AG09309 (cell line): ENCODE measurements around the gene RCAN3.
"Not testable (repeated sequence)": the region's sequence is repeated elsewhere in the genome, so short reads cannot be mapped to it uniquely, and the experiment has no call there.

Source experiments
- DNase-seq: peaks from one replicate; pipeline ENCODE4 v3.0.0-alpha.2; 2010; ENCODE audit warnings: low read depth
- H3K4me3 ChIP-seq: 2 replicates; pipeline ENCODE4 v1.5.1; 2011; ENCODE audit warnings: mild to moderate bottlenecking, low read depth, low read length, moderate library complexity; ENCODE audit not compliant: control insufficient read depth
- CTCF ChIP-seq: IDR thresholded peaks from 2 replicates; pipeline ENCODE4 v1.5.1; 2011; ENCODE audit warnings: mild to moderate bottlenecking, low read depth, low read length, inconsistent platforms; ENCODE audit not compliant: insufficient read depth, control insufficient read depth; ENCODE audit errors: missing control alignments

RCAN3 gene

GRCh38 chr1:24483441-24483840 is 19.2 kb upstream of the RCAN3 start:
- TF ChIP-seq CTCF, result no peak
- no peak overlapping the region for H3K4me3 ChIP-seq
- no peak for DNase-seq

- no peak for TF ChIP-seq CTCF
- H3K4me3 ChIP-seq, result no peak overlapping the region
- no peak for DNase-seq
Measured at GRCh38 chr1:24484199-24484598, 18.4 kb upstream of the RCAN3 start.

GRCh38 chr1:24486331-24487065 is 16.1 kb upstream of the RCAN3 start:
- no peak for TF ChIP-seq CTCF
- H3K4me3 ChIP-seq, result no peak overlapping the region
- no peak for DNase-seq

- no peak for TF ChIP-seq CTCF
- no peak for DNase-seq
- H3K4me3 ChIP-seq, result no peak overlapping the region
Measured at GRCh38 chr1:24487455-24487854, 15.2 kb upstream of the RCAN3 start.

GRCh38 chr1:24488159-24488558 is 14.5 kb upstream of the RCAN3 start:
- not testable (repeated sequence) for DNase-seq, H3K4me3 ChIP-seq

- H3K4me3 ChIP-seq, result no peak overlapping the region
- no peak for DNase-seq
- no peak for TF ChIP-seq CTCF
Measured at GRCh38 chr1:24489674-24490073, 13.0 kb upstream of the RCAN3 start.

GRCh38 chr1:24490101-24490781 is 12.4 kb upstream of the RCAN3 start:
- DNase-seq, result no peak
- H3K4me3 ChIP-seq, result no peak overlapping the region
- TF ChIP-seq CTCF, result no peak
